Measurements from ENCODE around the gene CREM. TPM values are rescaled to one million over a fixed set of nuclear protein-coding genes. Genes with fewer than 3 reads are reported as not detected.

CREM gene
- total RNA-seq, 2 donors from 2014 or later: 41.0 to 41.4 TPM

GRCh38 chr10:35236739-35237138, 110.1 kb downstream of the CREM start:
- DNase-seq: no peak
- no peak for ATAC-seq
- intact Hi-C loops (cut with DNase I): loop anchor here (10.0 kb wide), 2 partner anchors 358 to 368 kb away; partner anchors contain the start of gene GJD4 (in 1 of the 2)

GRCh38 chr10:35237766-35238512, 111.3 kb downstream of the CREM start:
- DNase-seq (no peak), ATAC-seq (no peak)
- intact Hi-C loops (cut with DNase I): loop anchor here (10.0 kb wide), 2 partner anchors 357 to 367 kb away; partner anchors contain the start of gene GJD4 (in 1 of the 2)

- no peak for ATAC-seq
- intact Hi-C loops (cut with DNase I): no loop called here
Observed at GRCh38 chr10:35244549-35244948, 117.9 kb downstream of the CREM start.

GRCh38 chr10:35246770-35247343, 120.2 kb downstream of the CREM start:
- ATAC-seq (no peak), DNase-seq (no peak)
- intact Hi-C loops (cut with DNase I): no loop called here

More at GRCh38 chr10:35244549-35244948, 117.9 kb downstream of the CREM start:
- no peak for DNase-seq

GRCh38 chr10:35251373-35252100, 124.9 kb downstream of the CREM start:
- intact Hi-C loops (cut with DNase I): no loop called here

GRCh38 chr10:35257057-35257983, 130.7 kb downstream of the CREM start:
- ATAC-seq: no peak
- no peak for DNase-seq
- intact Hi-C loops (cut with DNase I): no loop called here

More at GRCh38 chr10:35251373-35252100, 124.9 kb downstream of the CREM start:
- ATAC-seq: no peak
- DNase-seq: no peak

GRCh38 chr10:35259769-35260397, 133.2 kb downstream of the CREM start:
- intact Hi-C loops (cut with DNase I): no loop called here
- ATAC-seq: peak in 1 of 2 donors; percentile 85
- no peak for DNase-seq

- DNase-seq (no peak), ATAC-seq (no peak)
- intact Hi-C loops (cut with DNase I): no loop called here
Observed at GRCh38 chr10:35262436-35262835, 135.8 kb downstream of the CREM start.

Small RNA genes within 50 kb of the gene (microRNA-seq; reads per million reads assigned to microRNA genes)
- gene MIR3611: 2.0 to 3.3 reads per million in 2 donors

Other genes with a start within 250 kb of the CREM start
- 10 to 100 TPM; 26.4 to 30.1 TPM for gene CUL2, start 36.5 kb upstream of the CREM start, total RNA-seq
- gene CCNY, start 209.7 kb downstream of the CREM start, total RNA-seq: 10 to 100 TPM; 59.3 to 76.5 TPM